Trophoblast cell (in vitro differentiated cells and primary cell): ENCODE results near the gene THADA.
"Not testable (repeated sequence)": the region's sequence is repeated elsewhere in the genome, so short reads cannot be mapped to it uniquely, and the experiment has no call there.

Experiments
- DNase-seq, 2 donors: peaks; one replicate each; pipeline ENCODE4 v3.0.0-alpha.2; 2016
- H2AFZ ChIP-seq: 2 replicates; pipeline ENCODE4 v1.6.1; 2013; ENCODE audit warnings: low read length, moderate library complexity, mild to moderate bottlenecking; ENCODE audit not compliant: insufficient read depth, poor library complexity
- H2AK5ac ChIP-seq: 2 replicates; pipeline ENCODE4 v1.6.1; 2013; ENCODE audit warnings: mild to moderate bottlenecking, low read length
- H2BK120ac ChIP-seq: 2 replicates; pipeline ENCODE4 v1.6.1; 2013; ENCODE audit warnings: low read length, mild to moderate bottlenecking, moderate library complexity; ENCODE audit not compliant: insufficient read depth, poor library complexity
- H2BK12ac ChIP-seq: 2 replicates; pipeline ENCODE4 v1.6.1; 2013; ENCODE audit warnings: mild to moderate bottlenecking, low read length, moderate library complexity
- H2BK5ac ChIP-seq: 2 replicates; pipeline ENCODE4 v1.6.1; 2013; ENCODE audit warnings: low read length, low read depth, moderate library complexity, mild to moderate bottlenecking; ENCODE audit not compliant: poor library complexity
- H3K14ac ChIP-seq: 2 replicates; pipeline ENCODE4 v1.6.1; 2013; ENCODE audit warnings: mild to moderate bottlenecking, low read length
- H3K18ac ChIP-seq: 2 replicates; pipeline ENCODE4 v1.6.1; 2013; ENCODE audit warnings: mild to moderate bottlenecking, low read length
- H3K23ac ChIP-seq: 2 replicates; pipeline ENCODE4 v1.6.1; 2013; ENCODE audit warnings: low read length
- H3K27ac ChIP-seq: 2 replicates; pipeline ENCODE4 v1.5.1; 2013; ENCODE audit warnings: low read depth, mild to moderate bottlenecking, inconsistent platforms, low read length, moderate library complexity
- H3K27me3 ChIP-seq: 2 replicates; pipeline ENCODE4 v1.6.1; 2013; ENCODE audit warnings: inconsistent platforms, mild to moderate bottlenecking, low read length, moderate library complexity; ENCODE audit not compliant: insufficient read depth
- H3K36me3 ChIP-seq, 2 experiments: 1 replicate in 1 of 2; 2 replicates in 1 of 2; pipeline ENCODE4 v1.6.1; 2013; ENCODE audit warnings: low read length in 2 of 2, mild to moderate bottlenecking in 2 of 2, moderate library complexity in 1 of 2; ENCODE audit not compliant: insufficient read depth in 2 of 2, control insufficient read depth in 1 of 2
- H3K4ac ChIP-seq: 2 replicates; pipeline ENCODE4 v1.6.1; 2013; ENCODE audit warnings: low read depth, mild to moderate bottlenecking, low read length, moderate library complexity
- H3K4me1 ChIP-seq, 2 experiments: 1 replicate in 1 of 2; 2 replicates in 1 of 2; pipeline ENCODE4 v1.6.1; 2013; ENCODE audit warnings: low read length in 2 of 2, mild to moderate bottlenecking in 2 of 2, moderate library complexity in 1 of 2; ENCODE audit not compliant: insufficient read depth in 2 of 2, control insufficient read depth in 1 of 2
- H3K4me2 ChIP-seq: 2 replicates; pipeline ENCODE4 v1.6.1; 2013; ENCODE audit warnings: inconsistent platforms, mild to moderate bottlenecking, low read length, moderate library complexity
- H3K4me3 ChIP-seq: 2 replicates; pipeline ENCODE4 v1.5.1; 2013; ENCODE audit warnings: mild to moderate bottlenecking, low read depth, low read length, inconsistent platforms
- H3K79me1 ChIP-seq: one replicate; pipeline ENCODE4 v1.6.1; 2013; ENCODE audit warnings: low read length
- H3K79me2 ChIP-seq: 2 replicates; pipeline ENCODE4 v1.6.1; 2013; ENCODE audit warnings: low read length, mild to moderate bottlenecking; ENCODE audit not compliant: control insufficient read depth, insufficient read depth, poor library complexity
- H3K9ac ChIP-seq: 2 replicates; pipeline ENCODE4 v1.6.1; 2013; ENCODE audit warnings: mild to moderate bottlenecking, low read length
- H3K9me3 ChIP-seq: 2 replicates; pipeline ENCODE4 v1.6.1; 2013; ENCODE audit warnings: low read depth, mild to moderate bottlenecking, control low read depth, inconsistent platforms, low read length; ENCODE audit not compliant: insufficient read depth
- H4K12ac ChIP-seq: 2 replicates; pipeline ENCODE4 v1.6.1; 2013; ENCODE audit warnings: low read depth, mild to moderate bottlenecking, low read length, moderate library complexity
- H4K8ac ChIP-seq: 2 replicates; pipeline ENCODE4 v1.6.1; 2013; ENCODE audit warnings: low read depth, mild to moderate bottlenecking, low read length, moderate library complexity
- H4K91ac ChIP-seq: one replicate; pipeline ENCODE4 v1.6.1; 2013; ENCODE audit warnings: low read depth, mild to moderate bottlenecking, low read length, moderate library complexity
- WGBS: extraction: QIAGEN DNeasy Blood & Tissue Kit; methylation state at CpG from one replicate; pipeline ENCODE4 v1.1.7; 2013; ENCODE audit warnings: missing lambda C conversion rate; ENCODE audit not compliant: insufficient read length, insufficient coverage; ENCODE audit errors: extremely low coverage; 5-methylcytosine and 5-hydroxymethylcytosine counted together

THADA gene

DNA sequence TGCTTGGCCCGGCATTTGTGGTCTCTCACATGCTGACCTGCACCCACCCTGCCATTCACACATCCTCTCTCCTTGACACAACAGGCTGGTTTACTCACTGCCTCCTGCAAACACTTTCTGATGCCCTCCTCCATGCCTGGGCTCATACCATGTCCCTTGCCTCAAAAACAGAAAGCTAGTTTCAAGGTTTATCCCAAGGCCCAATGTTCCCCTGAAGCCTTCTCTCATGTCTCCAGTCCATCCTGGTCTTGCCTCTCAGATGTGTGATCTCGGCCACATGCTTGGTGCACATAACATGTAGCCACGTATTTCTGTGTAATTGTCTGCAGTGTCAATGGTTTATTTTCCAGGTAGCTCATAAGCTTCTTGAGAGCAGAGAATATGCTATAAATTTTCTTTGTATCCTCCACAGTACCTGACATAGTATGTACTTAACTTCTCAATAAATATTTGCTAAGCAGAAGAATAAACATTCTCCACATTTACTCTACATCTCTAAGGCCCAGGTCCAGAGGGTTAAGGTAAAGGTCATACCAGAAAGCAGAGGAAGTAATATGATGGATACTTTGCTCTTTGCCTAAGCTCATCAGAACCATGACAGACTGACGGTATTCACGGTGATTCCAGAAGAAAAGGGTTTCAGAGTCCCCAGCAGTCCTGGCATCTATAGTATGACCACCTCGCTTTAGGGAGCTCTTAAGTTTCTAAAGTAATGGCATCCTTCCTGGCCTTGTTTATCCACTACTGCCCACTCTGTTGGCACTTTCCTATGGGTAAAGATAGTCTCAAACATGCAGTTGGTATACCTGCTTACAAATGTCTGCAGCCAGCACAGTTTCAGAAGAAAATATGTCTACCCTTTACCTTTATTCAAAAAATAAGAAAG, 206.0 kb downstream of the THADA start:
- Histone ChIP-seq H3K4me2 (no peak overlapping the region), H3K27ac (no peak overlapping the region), H3K79me1 (no peaks in the 10 kb centered on the region), H3K36me3 (no peaks in the 10 kb centered on the region), H2AFZ (no peak overlapping the region), H2BK5ac (no peak overlapping the region), H4K91ac (no peak overlapping the region), H2BK12ac (no peak overlapping the region), H3K79me2 (no peaks in the 10 kb centered on the region), H3K4me1 (no peaks in the 10 kb centered on the region), H3K9ac (no peak overlapping the region), H4K12ac (no peak overlapping the region), H2AK5ac (no peak overlapping the region), H3K9me3 (no peaks in the 10 kb centered on the region), H3K4ac (no peak overlapping the region), H3K18ac (no peak overlapping the region), H3K14ac (no peak overlapping the region), H3K23ac (no peak overlapping the region), H4K8ac (no peak overlapping the region), H3K4me3 (no peak overlapping the region), H3K27me3 (no peaks in the 10 kb centered on the region), H2BK120ac (no peak overlapping the region)
- WGBS = no CpG with 5 or more reads among the region's 6 CpGs
- DNase-seq = no peak

DNA sequence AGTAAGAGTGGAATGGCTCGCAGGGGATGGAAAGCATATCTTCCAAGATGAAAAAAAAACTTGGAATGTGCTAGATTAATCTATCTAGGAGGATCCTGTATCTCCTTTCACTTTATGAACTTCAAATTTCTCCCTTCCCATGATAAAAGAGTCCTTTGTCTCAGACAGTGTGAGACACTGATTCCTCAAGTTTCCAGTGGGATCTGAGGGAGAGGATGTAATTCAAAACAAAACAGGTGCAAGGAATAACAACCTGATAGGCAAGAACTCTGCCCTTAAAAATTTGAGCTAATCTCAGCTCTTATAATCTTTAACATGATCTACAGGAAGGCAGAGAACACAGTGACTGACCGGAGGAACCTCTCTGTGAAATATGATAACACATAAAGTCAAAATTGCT, 207.5 kb downstream of the THADA start:
- H3K4me3 ChIP-seq = no peak overlapping the region
- no peak for DNase-seq
- H2BK120ac ChIP-seq = no peak overlapping the region
- H3K4me1 ChIP-seq = no peaks in the 10 kb centered on the region
- H4K8ac ChIP-seq = no peak overlapping the region
- H2AK5ac ChIP-seq = no peak overlapping the region
- H3K18ac ChIP-seq = no peak overlapping the region
- no peaks in the 10 kb centered on the region for H3K36me3 ChIP-seq
- no peak overlapping the region for H3K4me2 ChIP-seq
- no peak overlapping the region for H3K14ac ChIP-seq
- H3K27ac ChIP-seq = no peak overlapping the region
- no peak overlapping the region for H3K4ac ChIP-seq
- no peak overlapping the region for H3K9ac ChIP-seq
- no peaks in the 10 kb centered on the region for H3K27me3 ChIP-seq
- H4K12ac ChIP-seq = no peak overlapping the region
- H2BK5ac ChIP-seq = no peak overlapping the region
- no peak overlapping the region for H4K91ac ChIP-seq
- no peak overlapping the region for H3K23ac ChIP-seq
- no peak overlapping the region for H2AFZ ChIP-seq
- no CpG with 5 or more reads among the region's 2 CpGs for WGBS
- H3K79me1 ChIP-seq = no peaks in the 10 kb centered on the region
- H3K79me2 ChIP-seq = no peaks in the 10 kb centered on the region
- H3K9me3 ChIP-seq = no peaks in the 10 kb centered on the region
- no peak overlapping the region for H2BK12ac ChIP-seq

DNA sequence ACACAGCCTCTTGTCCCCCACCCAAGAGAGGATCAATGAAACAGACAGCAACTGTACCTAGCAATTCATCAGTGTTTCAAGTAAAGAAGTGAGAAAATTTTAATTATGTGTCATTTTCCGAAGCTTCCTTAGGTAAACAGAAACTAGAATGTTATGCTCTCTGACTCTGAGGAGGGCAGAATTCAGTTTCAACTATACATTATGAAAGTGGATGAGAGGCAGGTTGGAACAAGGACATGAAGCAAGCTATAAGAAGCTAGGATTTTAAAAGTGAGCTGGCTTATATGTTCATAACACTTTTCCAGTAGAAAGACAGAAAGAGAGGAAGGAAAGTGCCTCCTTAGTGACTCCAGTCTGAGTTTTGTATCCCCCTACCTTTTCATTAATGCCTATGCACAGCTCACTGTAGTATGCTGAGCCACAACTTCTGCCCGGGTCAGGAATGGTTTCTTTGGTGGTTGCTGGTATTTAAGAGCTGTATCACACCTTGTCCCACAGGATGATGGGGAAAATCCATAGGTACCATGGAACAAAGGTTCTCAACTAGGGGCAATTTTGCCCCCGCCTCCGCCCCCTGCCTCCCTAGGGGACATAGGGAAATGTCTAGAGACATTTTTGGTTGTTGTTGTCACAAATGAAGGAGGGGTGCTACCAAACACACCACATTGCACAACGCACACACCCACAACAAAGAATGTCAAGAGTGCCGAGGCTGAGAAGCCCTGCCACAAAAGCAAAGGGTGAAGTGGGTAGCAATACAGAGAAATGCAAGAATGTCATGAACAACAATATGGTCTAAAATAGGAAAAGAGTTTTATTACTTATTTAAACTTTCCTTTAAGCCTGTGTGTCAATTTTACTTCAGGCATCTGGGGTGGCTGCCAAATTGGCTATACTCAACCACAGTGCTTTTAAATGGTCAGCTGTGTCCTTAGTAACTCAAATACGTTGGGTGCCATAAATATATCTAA, 208.5 kb downstream of the THADA start:
- no peak overlapping the region for H3K4me2 ChIP-seq
- no peak overlapping the region for H3K23ac ChIP-seq
- no CpG with 5 or more reads among the region's 7 CpGs for WGBS
- H4K91ac ChIP-seq = no peak overlapping the region
- no peak overlapping the region for H3K14ac ChIP-seq
- no peak overlapping the region for H4K12ac ChIP-seq
- H3K36me3 ChIP-seq = no peaks in the 10 kb centered on the region
- H3K4me3 ChIP-seq = no peak overlapping the region
- H3K4me1 ChIP-seq = no peaks in the 10 kb centered on the region
- no peak overlapping the region for H2BK120ac ChIP-seq
- no peak overlapping the region for H3K27ac ChIP-seq
- H3K9me3 ChIP-seq = no peaks in the 10 kb centered on the region
- no peaks in the 10 kb centered on the region for H3K79me2 ChIP-seq
- H2BK12ac ChIP-seq = no peak overlapping the region
- H4K8ac ChIP-seq = no peak overlapping the region
- DNase-seq = no peak
- H2BK5ac ChIP-seq = no peak overlapping the region
- H3K27me3 ChIP-seq = no peaks in the 10 kb centered on the region
- H2AK5ac ChIP-seq = no peak overlapping the region
- H3K9ac ChIP-seq = no peak overlapping the region
- no peak overlapping the region for H3K4ac ChIP-seq
- no peaks in the 10 kb centered on the region for H3K79me1 ChIP-seq
- H2AFZ ChIP-seq = no peak overlapping the region
- no peak overlapping the region for H3K18ac ChIP-seq

DNA sequence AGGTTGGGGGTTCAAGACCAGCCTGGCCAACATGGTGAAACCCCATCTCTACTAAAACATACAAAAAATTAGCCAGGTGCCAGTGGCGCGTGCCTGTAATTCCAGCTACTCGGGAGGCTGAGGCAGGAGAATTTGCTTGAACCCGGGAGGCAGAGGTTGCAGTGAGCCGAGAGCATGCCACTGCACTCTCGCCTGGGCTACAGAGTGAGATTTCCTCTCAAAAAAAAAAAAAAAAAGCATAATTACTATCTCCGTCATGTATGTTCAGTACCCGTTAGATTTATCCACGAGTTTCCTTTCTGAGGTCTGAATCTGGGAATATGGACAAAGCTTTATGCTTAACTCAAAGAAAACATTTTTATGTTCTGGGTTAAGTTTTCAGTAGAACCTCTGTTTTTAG, 209.2 kb downstream of the THADA start:
- not testable (repeated sequence) for H3K18ac ChIP-seq, H3K27me3 ChIP-seq, H3K9me3 ChIP-seq, H2BK12ac ChIP-seq, H3K4ac ChIP-seq, H3K79me2 ChIP-seq, H3K4me3 ChIP-seq, H3K4me1 ChIP-seq, H3K14ac ChIP-seq, H3K4me2 ChIP-seq, H4K8ac ChIP-seq, H2AK5ac ChIP-seq, H3K79me1 ChIP-seq, H4K12ac ChIP-seq, H3K36me3 ChIP-seq, H3K23ac ChIP-seq, H4K91ac ChIP-seq, DNase-seq, H2BK5ac ChIP-seq, H2BK120ac ChIP-seq, H3K9ac ChIP-seq, H3K27ac ChIP-seq, H2AFZ ChIP-seq
- no CpG with 5 or more reads among the region's 9 CpGs for WGBS
